Fibroblast of lung (primary cell): ENCODE measurements around the gene TBC1D7. TPM values are rescaled to one million over a fixed set of nuclear protein-coding genes. Genes with fewer than 3 reads are reported as not detected.

Source experiments
- DNase-seq, 2 donors: peaks; one replicate each; pipeline versions ENCODE4 v3.0.0 to v3.0.0-alpha.2; 2010; ENCODE audit warnings: low read depth in 2 of 2
- H2AFZ ChIP-seq: 2 replicates; pipeline ENCODE4 v1.5.1; 2012; ENCODE audit warnings: low read length, control low read depth, inconsistent platforms
- H3K27ac ChIP-seq: 2 replicates; pipeline ENCODE4 v1.5.1; 2011; ENCODE audit warnings: low read length, control low read depth; ENCODE audit not compliant: insufficient read depth
- H3K27me3 ChIP-seq: 2 replicates; pipeline ENCODE4 v1.5.1; 2011; ENCODE audit warnings: mild to moderate bottlenecking, low read length; ENCODE audit not compliant: control insufficient read depth, insufficient read depth
- H3K36me3 ChIP-seq: 2 replicates; pipeline ENCODE4 v1.5.1; 2011; ENCODE audit warnings: low read length; ENCODE audit not compliant: control insufficient read depth, insufficient read depth
- H3K4me1 ChIP-seq: 2 replicates; pipeline ENCODE4 v1.5.1; 2011; ENCODE audit warnings: low read length; ENCODE audit not compliant: control insufficient read depth, insufficient read depth; ENCODE audit errors: extremely low read depth
- H3K4me2 ChIP-seq: 2 replicates; pipeline ENCODE4 v1.5.1; 2011; ENCODE audit warnings: low read length, control low read depth; ENCODE audit not compliant: insufficient read depth; ENCODE audit errors: extremely low read depth
- H3K4me3 ChIP-seq, 4 experiments: fragments of 200-600 bp in 1 of 4; sonication (generic) in 1 of 4; replicated peaks in 1 of 4; 2 replicates each; pipeline ENCODE4 v1.5.1; 2011 to 2016; ENCODE audit warnings: low read length in 4 of 4, low read depth in 3 of 4, mild to moderate bottlenecking in 3 of 4, control low read depth in 2 of 4, inconsistent platforms in 1 of 4, mixed read lengths in 1 of 4; ENCODE audit not compliant: insufficient read depth in 1 of 4; ENCODE audit errors: control extremely low read depth in 1 of 4
- H3K79me2 ChIP-seq: 2 replicates; pipeline ENCODE4 v1.5.1; 2012; ENCODE audit warnings: mild to moderate bottlenecking, low read length, inconsistent platforms; ENCODE audit not compliant: control insufficient read depth, insufficient read depth
- H3K9ac ChIP-seq: 2 replicates; pipeline ENCODE4 v1.5.1; 2011; ENCODE audit warnings: mild to moderate bottlenecking, low read length, control low read depth; ENCODE audit not compliant: insufficient read depth
- H3K9me3 ChIP-seq: 2 replicates; pipeline ENCODE4 v1.5.1; 2012; ENCODE audit warnings: low read depth, low read length; ENCODE audit not compliant: control insufficient read depth, insufficient read depth
- H4K20me1 ChIP-seq: 2 replicates; pipeline ENCODE4 v1.5.1; 2011; ENCODE audit warnings: low read length; ENCODE audit not compliant: control insufficient read depth, insufficient read depth; ENCODE audit errors: extremely low read depth
- CTCF ChIP-seq, 2 donors: IDR thresholded peaks in 1 of 2; conservative IDR thresholded peaks in 1 of 2; 1 replicate in 1 of 2; 2 replicates in 1 of 2; pipeline ENCODE4 v1.5.1; 2011 to 2012; ENCODE audit warnings: low read length in 2 of 2, control low read depth in 1 of 2, inconsistent platforms in 1 of 2, low read depth in 1 of 2, mild to moderate bottlenecking in 1 of 2
- EZH2 ChIP-seq: IDR thresholded peaks from 2 replicates; pipeline ENCODE4 v1.5.1; 2012; ENCODE audit warnings: low read length, control low read depth, mild to moderate bottlenecking; ENCODE audit errors: missing control alignments
- polyA plus RNA-seq, 2 donors: library from polyadenylated mRNA; depleted of rRNA in 1 of 2; stranded (reverse) in 1 of 2; unstranded in 1 of 2; fragments of >200 nt; gene quantifications; 2 replicates each; pipeline ENCODE4 v1.2.1, GENCODE V29; 2011 to 2012; ENCODE audit warnings: missing spikeins in 1 of 2
- total RNA-seq: library from RNA; depleted of rRNA; stranded (reverse); fragments of >200 nt; gene quantifications from 2 replicates; pipeline ENCODE4 v1.2.1, GENCODE V29; 2014

Gene TBC1D7
- total and polyA plus RNA-seq, 2 donors (not counting 1 experiment from before 2014, with no cell fraction given): 19.3 to 31.1 TPM

- H3K4me1 ChIP-seq: peaks cover 3% of the 10 kb centered on the region
- H3K27me3 ChIP-seq: no peaks in the 10 kb centered on the region
- H2AFZ ChIP-seq: no peak overlapping the region
- H3K4me3 ChIP-seq: no peak overlapping the region
- DNase-seq: no peak
- no peaks in the 10 kb centered on the region for H3K79me2 ChIP-seq
- H3K27ac ChIP-seq: no peak overlapping the region
- H3K4me2 ChIP-seq: no peak overlapping the region
- H3K9ac ChIP-seq: no peak overlapping the region
- H3K9me3 ChIP-seq: no peaks in the 10 kb centered on the region
- TF ChIP-seq EZH2 (no peak), CTCF (conservative IDR thresholded peaks at IDR 0.05 in 1 of 2, IDR thresholded peaks at IDR 0.05 in 1 of 2; ENCODE audit: low read depth in 1 of 2, low read length in 2 of 2) (no peak)
- no peaks in the 10 kb centered on the region for H3K36me3 ChIP-seq
- no peaks in the 10 kb centered on the region for H4K20me1 ChIP-seq
Observed at GRCh38 chr6:13283331-13283730, 45.0 kb downstream of the TBC1D7 start.

GRCh38 chr6:13282393-13283069 is 45.8 kb downstream of the TBC1D7 start:
- H3K79me2 ChIP-seq: no peaks in the 10 kb centered on the region
- no peaks in the 10 kb centered on the region for H3K36me3 ChIP-seq
- H3K9ac ChIP-seq: no peak overlapping the region
- H3K4me3 ChIP-seq: no peak overlapping the region
- H4K20me1 ChIP-seq: no peaks in the 10 kb centered on the region
- peaks cover 3% of the 10 kb centered on the region for H3K4me1 ChIP-seq
- no peaks in the 10 kb centered on the region for H3K27me3 ChIP-seq
- DNase-seq: no peak
- no peak overlapping the region for H2AFZ ChIP-seq
- no peaks in the 10 kb centered on the region for H3K9me3 ChIP-seq
- TF ChIP-seq CTCF (conservative IDR thresholded peaks at IDR 0.05 in 1 of 2, IDR thresholded peaks at IDR 0.05 in 1 of 2; ENCODE audit: low read depth in 1 of 2, low read length in 2 of 2) (no peak), EZH2 (no peak)
- H3K27ac ChIP-seq: no peak overlapping the region
- H3K4me2 ChIP-seq: no peak overlapping the region

- peaks cover 3% of the 10 kb centered on the region for H3K4me1 ChIP-seq
- H3K9ac ChIP-seq: no peak overlapping the region
- no peak overlapping the region for H3K27ac ChIP-seq
- H3K4me3 ChIP-seq: no peak overlapping the region
- no peak overlapping the region for H2AFZ ChIP-seq
- H3K27me3 ChIP-seq: no peaks in the 10 kb centered on the region
- no peaks in the 10 kb centered on the region for H3K79me2 ChIP-seq
- no peaks in the 10 kb centered on the region for H4K20me1 ChIP-seq
- DNase-seq: no peak
- TF ChIP-seq CTCF (conservative IDR thresholded peaks at IDR 0.05 in 1 of 2, IDR thresholded peaks at IDR 0.05 in 1 of 2; ENCODE audit: low read depth in 1 of 2, low read length in 2 of 2) (no peak), EZH2 (no peak)
- no peaks in the 10 kb centered on the region for H3K9me3 ChIP-seq
- H3K36me3 ChIP-seq: no peaks in the 10 kb centered on the region
- no peak overlapping the region for H3K4me2 ChIP-seq
Observed at GRCh38 chr6:13281686-13282085, 46.7 kb downstream of the TBC1D7 start.
